ENCODE results near the gene TBK1.

GRCh38 chr12:64532734-64533351 is 80.9 kb downstream of the TBK1 start:
- no peak for TF ChIP-seq EZH2 (IDR thresholded peaks at IDR 0.05; ENCODE audit: borderline replicate concordance, low read length)
- TF ChIP-seq, protein P1, sequence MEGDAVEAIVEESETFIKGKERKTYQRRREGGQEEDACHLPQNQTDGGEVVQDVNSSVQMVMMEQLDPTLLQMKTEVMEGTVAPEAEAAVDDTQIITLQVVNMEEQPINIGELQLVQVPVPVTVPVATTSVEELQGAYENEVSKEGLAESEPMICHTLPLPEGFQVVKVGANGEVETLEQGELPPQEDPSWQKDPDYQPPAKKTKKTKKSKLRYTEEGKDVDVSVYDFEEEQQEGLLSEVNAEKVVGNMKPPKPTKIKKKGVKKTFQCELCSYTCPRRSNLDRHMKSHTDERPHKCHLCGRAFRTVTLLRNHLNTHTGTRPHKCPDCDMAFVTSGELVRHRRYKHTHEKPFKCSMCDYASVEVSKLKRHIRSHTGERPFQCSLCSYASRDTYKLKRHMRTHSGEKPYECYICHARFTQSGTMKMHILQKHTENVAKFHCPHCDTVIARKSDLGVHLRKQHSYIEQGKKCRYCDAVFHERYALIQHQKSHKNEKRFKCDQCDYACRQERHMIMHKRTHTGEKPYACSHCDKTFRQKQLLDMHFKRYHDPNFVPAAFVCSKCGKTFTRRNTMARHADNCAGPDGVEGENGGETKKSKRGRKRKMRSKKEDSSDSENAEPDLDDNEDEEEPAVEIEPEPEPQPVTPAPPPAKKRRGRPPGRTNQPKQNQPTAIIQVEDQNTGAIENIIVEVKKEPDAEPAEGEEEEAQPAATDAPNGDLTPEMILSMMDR (conservative IDR thresholded peaks at IDR 0.05 in 1 of 2, IDR thresholded peaks at IDR 0.05 in 1 of 2; ENCODE audit: extremely low read depth in 1 of 2, insufficient read depth in 1 of 2, low read depth in 1 of 2, low read length in 2 of 2) = no peak
